Karpas-422 (cell line): ENCODE results near the gene CATSPER1. TPM values are rescaled to one million over a fixed set of nuclear protein-coding genes. Genes with fewer than 3 reads are reported as not detected.

Source experiments
- DNase-seq: peaks from one replicate; pipeline ENCODE4 v3.0.0-alpha.2; 2015
- H2AFZ ChIP-seq: fragments of 200-600 bp; sonication (generic); 2 replicates; pipeline ENCODE4 v1.6.1; 2014; ENCODE audit warnings: antibody characterized with exemption, low read length, mixed read lengths
- H3K27ac ChIP-seq: fragments of 200-600 bp; sonication (generic); 2 replicates; pipeline ENCODE4 v1.5.1; 2014; ENCODE audit warnings: mild to moderate bottlenecking, low read length, moderate library complexity
- H3K27me3 ChIP-seq: fragments of 200-600 bp; sonication (generic); 2 replicates; pipeline ENCODE4 v1.6.1; 2014; ENCODE audit warnings: low read length, mixed read lengths
- H3K36me3 ChIP-seq: fragments of 200-600 bp; sonication (generic); 2 replicates; pipeline ENCODE4 v1.6.1; 2014; ENCODE audit warnings: low read length, mixed read lengths; ENCODE audit not compliant: insufficient read depth
- H3K4me1 ChIP-seq: fragments of 200-600 bp; sonication (generic); 2 replicates; pipeline ENCODE4 v1.6.1; 2014; ENCODE audit warnings: mild to moderate bottlenecking, low read length, mixed read lengths
- H3K4me2 ChIP-seq: fragments of 200-600 bp; sonication (generic); 2 replicates; pipeline ENCODE4 v1.6.1; 2014; ENCODE audit warnings: low read length, low read depth, mild to moderate bottlenecking; ENCODE audit not compliant: poor library complexity, severe bottlenecking
- H3K4me3 ChIP-seq: fragments of 200-600 bp; sonication (generic); 2 replicates; pipeline ENCODE4 v1.5.1; 2014; ENCODE audit warnings: mild to moderate bottlenecking, antibody characterized with exemption, low read length, mixed read lengths
- H3K79me2 ChIP-seq: fragments of 200-600 bp; sonication (generic); 2 replicates; pipeline ENCODE4 v1.6.1; 2014; ENCODE audit warnings: mild to moderate bottlenecking, low read length, mixed read lengths
- H3K9ac ChIP-seq: fragments of 200-600 bp; sonication (generic); 2 replicates; pipeline ENCODE4 v1.6.0; 2014; ENCODE audit warnings: low read length
- H3K9me2 ChIP-seq: fragments of 200-600 bp; sonication (generic), shearing (Covaris generic); replicated peaks from 2 replicates; pipeline ENCODE4 v1.6.0; 2014; ENCODE audit warnings: mild to moderate bottlenecking, low read length, moderate library complexity; ENCODE audit not compliant: insufficient read depth
- H3K9me3 ChIP-seq: fragments of 300-700, 200-600 bp; sonication (generic); 2 replicates; pipeline ENCODE4 v1.6.1; 2014; ENCODE audit warnings: low read length, mixed read lengths
- H4K20me1 ChIP-seq: fragments of 200-600 bp; sonication (generic); 2 replicates; pipeline ENCODE4 v1.6.1; 2014; ENCODE audit warnings: mild to moderate bottlenecking, antibody characterized with exemption, low read length, low read depth; ENCODE audit not compliant: insufficient read depth
- total RNA-seq: library from RNA; depleted of rRNA; stranded (reverse); fragments of >200 nt; shearing (Covaris generic); gene quantifications from 2 replicates; pipeline ENCODE4 v1.2.3, GENCODE V29; 2014; ENCODE audit warnings: low replicate concordance

The CATSPER1 gene
- total RNA-seq, 1 experiment from 2014 or later, result not detected

- no peaks in the 10 kb centered on the region for H3K27me3 ChIP-seq
- H4K20me1 ChIP-seq, result peaks cover 15% of the 10 kb centered on the region
- peaks cover 9% of the 10 kb centered on the region; the same call in 1 of the 2 replicates for H3K36me3 ChIP-seq
- peaks cover 6% of the 10 kb centered on the region for H3K4me1 ChIP-seq
- H3K9me3 ChIP-seq, result no peaks in the 10 kb centered on the region
- H2AFZ ChIP-seq, result no peak overlapping the region
- H3K27ac ChIP-seq, result no peak overlapping the region
- H3K9ac ChIP-seq, result no peak overlapping the region
- H3K79me2 ChIP-seq, result peaks cover 16% of the 10 kb centered on the region
- no peak overlapping the region for H3K4me2 ChIP-seq
- H3K9me2 ChIP-seq, result no peaks in the 10 kb centered on the region
- no peak for DNase-seq
- no peak overlapping the region for H3K4me3 ChIP-seq
Measured at GRCh38 chr11:66006134-66006890, 20.0 kb downstream of the CATSPER1 start.

- peaks cover 24% of the 10 kb centered on the region for H3K4me1 ChIP-seq
- no peaks in the 10 kb centered on the region for H3K9me3 ChIP-seq
- DNase-seq, result no peak
- H3K4me3 ChIP-seq, result no peak overlapping the region
- H3K9me2 ChIP-seq, result no peaks in the 10 kb centered on the region
- H3K27me3 ChIP-seq, result no peaks in the 10 kb centered on the region
- no peak overlapping the region for H3K4me2 ChIP-seq
- peaks cover 23% of the 10 kb centered on the region for H4K20me1 ChIP-seq
- H3K9ac ChIP-seq, result no peak overlapping the region
- H2AFZ ChIP-seq, result no peak overlapping the region
- no peak overlapping the region for H3K27ac ChIP-seq
- peaks cover 20% of the 10 kb centered on the region for H3K36me3 ChIP-seq
- H3K79me2 ChIP-seq, result peaks cover 36% of the 10 kb centered on the region
Measured at GRCh38 chr11:66004186-66004585, 22.1 kb downstream of the CATSPER1 start.

- H3K9me2 ChIP-seq, result no peaks in the 10 kb centered on the region
- no peak overlapping the region for H2AFZ ChIP-seq
- H3K79me2 ChIP-seq, result peaks cover 40% of the 10 kb centered on the region
- peaks cover 23% of the 10 kb centered on the region for H4K20me1 ChIP-seq
- no peak overlapping the region; the same call in 1 of the 2 replicates for H3K27ac ChIP-seq
- peak overlapping the region; percentile 89 for H3K4me2 ChIP-seq
- peak overlapping the region; percentile 95 for H3K4me3 ChIP-seq
- peaks cover 29% of the 10 kb centered on the region for H3K36me3 ChIP-seq
- H3K9me3 ChIP-seq, result no peaks in the 10 kb centered on the region
- DNase-seq, result no peak
- H3K4me1 ChIP-seq, result peaks cover 27% of the 10 kb centered on the region
- peak overlapping the region; percentile 94 for H3K9ac ChIP-seq
- H3K27me3 ChIP-seq, result no peaks in the 10 kb centered on the region
Measured at GRCh38 chr11:66003291-66003690, 23.0 kb downstream of the CATSPER1 start.

- H3K4me1 ChIP-seq, result peaks cover 27% of the 10 kb centered on the region
- H3K27ac ChIP-seq, result peak overlapping the region; percentile 84
- peaks cover 34% of the 10 kb centered on the region for H3K36me3 ChIP-seq
- peak overlapping the region; percentile 89 for H3K4me2 ChIP-seq
- peaks cover 23% of the 10 kb centered on the region for H4K20me1 ChIP-seq
- H3K4me3 ChIP-seq, result peak overlapping the region; percentile 95
- H2AFZ ChIP-seq, result no peak overlapping the region
- no peaks in the 10 kb centered on the region for H3K9me2 ChIP-seq
- H3K9me3 ChIP-seq, result no peaks in the 10 kb centered on the region
- peak overlapping the region; percentile 94 for H3K9ac ChIP-seq
- H3K79me2 ChIP-seq, result peaks cover 40% of the 10 kb centered on the region
- no peak for DNase-seq
- no peaks in the 10 kb centered on the region for H3K27me3 ChIP-seq
Measured at GRCh38 chr11:66002648-66003225, 23.5 kb downstream of the CATSPER1 start.

GRCh38 chr11:66001942-66002647 lies 24.2 kb downstream of the CATSPER1 start, which contains the start of the genes BANF1 and EIF1AD:
Gene BANF1 (plus strand): TSS chr11:66002503. CDS start chr11:66003251, 748 bp downstream.
Gene EIF1AD (minus strand): TSS chr11:66002157. CDS start chr11:66000389, 1,768 bp downstream.
- H4K20me1 ChIP-seq, result peaks cover 23% of the 10 kb centered on the region
- H2AFZ ChIP-seq, result 0 out of 2 replicates have a peak within 1 kb of the TSS, but pooled peaks have one; percentile 68
- peaks cover 40% of the 10 kb centered on the region for H3K36me3 ChIP-seq

GRCh38 chr11:65997286-65997685 lies 29.0 kb downstream of the CATSPER1 start:
- Histone ChIP-seq H3K9me2 (no peaks in the 10 kb centered on the region), H3K27me3 (no peaks in the 10 kb centered on the region), H3K9ac (no peak overlapping the region), H3K4me2 (no peak overlapping the region), H3K4me1 (peaks cover 21% of the 10 kb centered on the region), H3K9me3 (no peaks in the 10 kb centered on the region), H3K79me2 (peaks cover 30% of the 10 kb centered on the region), H3K4me3 (no peak overlapping the region), H3K27ac (no peak overlapping the region), H3K36me3 (peaks cover 32% of the 10 kb centered on the region), H2AFZ (no peak overlapping the region), H4K20me1 (peaks cover 11% of the 10 kb centered on the region)
- no peak for DNase-seq

More at GRCh38 chr11:66001942-66002647, 24.2 kb downstream of the CATSPER1 start, which contains the start of the genes BANF1 and EIF1AD:
- Histone ChIP-seq H3K9ac (peak within 1 kb of the TSS; percentile 94), H3K4me3 (peak within 1 kb of the TSS; percentile 95), H3K9me2 (no peaks in the 10 kb centered on the region), H3K27me3 (no peaks in the 10 kb centered on the region), H3K9me3 (no peaks in the 10 kb centered on the region), H3K79me2 (peaks cover 40% of the 10 kb centered on the region), H3K4me2 (peak within 1 kb of the TSS; percentile 89), H3K4me1 (peaks cover 27% of the 10 kb centered on the region), H3K27ac (peak within 1 kb of the TSS; percentile 84)
- peak; percentile 99 for DNase-seq

- H3K9me3 ChIP-seq, result no peaks in the 10 kb centered on the region
- no peak overlapping the region for H3K4me3 ChIP-seq
- H3K4me2 ChIP-seq, result no peak overlapping the region
- no peaks in the 10 kb centered on the region for H4K20me1 ChIP-seq
- no peak overlapping the region for H3K9ac ChIP-seq
- H3K27me3 ChIP-seq, result no peaks in the 10 kb centered on the region
- DNase-seq, result no peak
- no peaks in the 10 kb centered on the region for H3K9me2 ChIP-seq
- no peaks in the 10 kb centered on the region for H3K4me1 ChIP-seq
- no peak overlapping the region for H2AFZ ChIP-seq
- H3K79me2 ChIP-seq, result no peaks in the 10 kb centered on the region
- peaks cover 6% of the 10 kb centered on the region; the same call in 1 of the 2 replicates for H3K36me3 ChIP-seq
- H3K27ac ChIP-seq, result no peak overlapping the region
Measured at GRCh38 chr11:65992056-65992455, 34.2 kb downstream of the CATSPER1 start.
